GM12878 (cell line): ENCODE measurements around the gene BSCL2. TPM values are rescaled to one million over a fixed set of nuclear protein-coding genes. Genes with fewer than 3 reads are reported as not detected.
"Not testable (repeated sequence)": the region's sequence is repeated elsewhere in the genome, so short reads cannot be mapped to it uniquely, and the experiment has no call there.

Experiments used
- ATAC-seq: fragments of 200-7000 bp; cut with Tn5 transposase; 3 replicates; pipeline ENCODE4 v1.9.1; 2020; ENCODE audit warnings: mild to moderate bottlenecking, moderate library complexity
- BruUV-seq: library from RNA; stranded (reverse); fragments of 400-500 nt; replicated peaks from 2 replicates; lab custom pipeline; 2021; lab: Mats Ljungman, UMichigan
- CTCF ChIA-PET: fragments of 300-600 bp; sonication (Branson Sonifier 250); formaldehyde crosslinking; extraction: SDS; loops from one replicate; lab custom pipeline; 2021; ENCODE audit warnings: inconsistent platforms; lab: Yijun Ruan, JAX
- POLR2A ChIA-PET: fragments of 350-600 bp; formaldehyde crosslinking; extraction: SDS; loops from one replicate; lab custom pipeline; 2021; ENCODE audit warnings: inconsistent platforms; lab: Charles Lee
- RAD21 ChIA-PET: fragments of 300-600 bp; sonication (Branson Sonifier 250); formaldehyde crosslinking; loops from one replicate; lab custom pipeline; 2023; ENCODE audit warnings: antibody characterized with exemption; ENCODE audit not compliant: unreplicated experiment; lab: Charles Lee
- SMC1A ChIA-PET: fragments of 300-600 bp; sonication (Branson Sonifier 250); formaldehyde crosslinking; loops from one replicate; lab custom pipeline; 2023; ENCODE audit not compliant: unreplicated experiment, uncharacterized antibody; lab: Charles Lee
- DNase-seq: peaks from one replicate; pipeline ENCODE4 v3.0.0-alpha.2; 2011; ENCODE audit warnings: low read depth, low spot score
- FAIRE-seq: peaks from 3 replicates; lab custom pipeline; 2011; peaks lifted over from hg19 to GRCh38; lab: Jason Lieb, UNC
- H2AFZ ChIP-seq: 2 replicates; pipeline ENCODE4 v1.6.0; 2011; ENCODE audit warnings: low read depth, low read length, control low read depth; ENCODE audit not compliant: control insufficient read depth
- H3K27ac ChIP-seq: 2 replicates; pipeline ENCODE4 v1.5.1; 2011; ENCODE audit warnings: control low read depth; ENCODE audit not compliant: control insufficient read depth, insufficient read depth
- H3K27me3 ChIP-seq, 2 experiments: replicated peaks in 1 of 2; 2 replicates each; pipeline versions ENCODE4 v1.6.0 to v1.6.1; 2011; ENCODE audit warnings: low read length in 1 of 2; ENCODE audit not compliant: control insufficient read depth in 2 of 2, insufficient read depth in 2 of 2
- H3K36me3 ChIP-seq, 2 experiments: 2 replicates each; pipeline ENCODE4 v1.5.1; 2011; ENCODE audit warnings: low read length in 1 of 2; ENCODE audit not compliant: control insufficient read depth in 2 of 2, insufficient read depth in 2 of 2
- H3K4me1 ChIP-seq: 2 replicates; pipeline ENCODE4 v1.6.1; 2011; ENCODE audit warnings: mild to moderate bottlenecking, low read length, moderate library complexity, mixed read lengths; ENCODE audit not compliant: control insufficient read depth, insufficient read depth
- H3K4me2 ChIP-seq: 2 replicates; pipeline ENCODE4 v1.6.0; 2011; ENCODE audit warnings: control low read depth; ENCODE audit not compliant: control insufficient read depth, insufficient read depth
- H3K4me3 ChIP-seq: fragments of 200-600 bp; sonication (generic); 2 replicates; pipeline ENCODE4 v1.5.1; 2016
- H3K79me2 ChIP-seq: 2 replicates; pipeline ENCODE4 v1.6.0; 2011; ENCODE audit warnings: low read length; ENCODE audit not compliant: control insufficient read depth, insufficient read depth
- H3K9ac ChIP-seq: 2 replicates; pipeline ENCODE4 v1.8.0; 2011; ENCODE audit warnings: low read length, control low read depth, mixed read lengths; ENCODE audit not compliant: control insufficient read depth, insufficient read depth
- H3K9me3 ChIP-seq: replicated peaks from 3 replicates; pipeline ENCODE4 v1.5.1; 2011; ENCODE audit warnings: mild to moderate bottlenecking, low read length; ENCODE audit not compliant: control insufficient read depth, insufficient read depth
- H4K20me1 ChIP-seq: 2 replicates; pipeline ENCODE4 v1.6.0; 2011; ENCODE audit not compliant: control insufficient read depth, insufficient read depth
- FOXK2 ChIP-seq: fragments of 450-650 bp; IDR thresholded peaks from 2 replicates; pipeline ENCODE4 v1.6.1; 2017; ENCODE audit warnings: mild to moderate bottlenecking, moderate library complexity
- HDAC6 ChIP-seq: fragments of 200-600 bp; sonication (generic); IDR thresholded peaks from one replicate; pipeline ENCODE4 v1.8.0; 2017; ENCODE audit warnings: antibody characterized with exemption; ENCODE audit not compliant: unreplicated experiment
- NFXL1 ChIP-seq: fragments of 450-650 bp; IDR thresholded peaks from 2 replicates; pipeline ENCODE4 v1.6.1; 2017; ENCODE audit warnings: antibody characterized with exemption, mild to moderate bottlenecking, borderline replicate concordance
- WGBS: methylation state at CpG from one replicate; pipeline ENCODE4 v1.1.6; 2016; ENCODE audit warnings: low lambda C conversion rate; ENCODE audit not compliant: insufficient replicate concordance, insufficient coverage; ENCODE audit errors: missing lambda C conversion rate; 5-methylcytosine and 5-hydroxymethylcytosine counted together
- in situ Hi-C: fragments of 300-500 bp; cut with MboI; formaldehyde crosslinking; loops from 9 replicates; pipeline ENCODE4 v1.14.3; 2018; ENCODE audit warnings: mixed read lengths
- intact Hi-C: fragments of 100-400 bp; cut with micrococcal nuclease; formaldehyde crosslinking; loops from one replicate; pipeline ENCODE4 v1.14.2; 2022; ENCODE audit not compliant: unreplicated experiment
- polyA plus RNA-seq, 11 experiments: library from polyadenylated mRNA; depleted of rRNA in 4 of 11; unstranded in 6 of 11; stranded (reverse) in 5 of 11; fragments of >200 nt; fragmentation: Nextera tagmentation in 4 of 11; fragmentation: Illumina TruSeq in 1 of 11; extraction: Ambion mirVana in 4 of 11; extraction: Trizol in 1 of 11; gene quantifications; 1 replicate in 1 of 11; 2 replicates in 10 of 11; pipeline versions ENCODE4 v1.2.1 to v1.2.3, GENCODE V29; 2011 to 2016; ENCODE audit warnings: inconsistent platforms in 2 of 11, missing spikeins in 2 of 11, low read depth in 1 of 11
- total RNA-seq, 4 experiments: library from RNA; depleted of rRNA in 3 of 4; stranded (reverse); fragments of >200 nt in 3 of 4; fragmentation: Illumina TruSeq in 1 of 4; extraction: Trizol in 1 of 4; gene quantifications; 2 replicates each; pipeline versions ENCODE4 v1.2.1 to v1.2.3, GENCODE V29; 2013 to 2021
- TF ChIP-seq, protein P1 (sequence below): fragments of 450-650 bp; IDR thresholded peaks from 2 replicates; pipeline ENCODE4 v1.6.1; 2016; ENCODE audit warnings: mild to moderate bottlenecking

Gene BSCL2
- total and polyA plus RNA-seq, 10 of the 15 experiments (the other 5 are each of a cell fraction or from before 2014, with no cell fraction given) = 12.3 to 57.9 (median 21.8) TPM

DNA sequence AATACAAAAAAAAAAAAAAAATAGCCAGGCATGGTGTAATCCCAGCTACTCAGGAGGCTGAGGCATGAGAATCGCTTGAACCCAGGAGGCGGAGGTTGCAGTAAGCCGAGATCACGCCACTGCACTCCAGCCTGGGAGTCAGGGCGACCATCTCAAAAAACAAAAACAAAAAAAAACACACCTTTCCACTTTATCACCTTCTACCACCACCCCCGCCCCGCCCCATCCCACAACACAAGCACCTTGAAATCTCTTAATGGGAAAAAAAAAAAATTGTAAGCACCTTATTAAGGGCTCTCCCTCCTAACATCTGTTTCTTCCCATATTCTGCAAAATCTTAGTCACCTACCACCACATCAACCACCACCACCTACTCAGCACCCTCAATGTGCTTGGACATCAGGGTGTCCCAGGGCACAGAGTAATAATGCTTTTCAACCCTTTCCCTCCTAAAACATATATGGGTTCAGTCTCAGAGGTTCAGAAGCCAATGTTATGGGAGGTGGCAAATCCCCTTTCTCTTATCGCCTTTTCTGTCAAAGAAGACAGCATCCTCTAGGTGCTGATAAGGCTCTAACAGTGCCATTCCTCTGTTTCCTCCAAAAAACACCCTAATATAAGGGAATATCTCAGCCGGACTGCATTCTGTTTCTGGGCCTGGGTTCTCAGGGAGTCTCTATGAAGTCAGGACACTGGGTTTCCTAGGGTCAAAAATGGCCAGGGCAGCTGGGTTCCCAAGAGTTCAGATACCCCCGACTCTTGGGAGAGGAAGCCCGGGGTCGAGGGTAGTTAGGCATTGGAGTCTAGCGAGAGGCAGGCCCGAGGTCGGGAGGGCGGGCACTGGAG is 54.8 kb downstream of the BSCL2 start:
- BruUV-seq = TSS peak; percentile 85
- Histone ChIP-seq H3K9me3 (no peaks in the 10 kb centered on the region), H2AFZ (peak overlapping the region; percentile 82), H3K27ac (peak overlapping the region; percentile 93), H3K4me3 (peak overlapping the region; percentile 98), H3K79me2 (peaks cover 23% of the 10 kb centered on the region), H3K4me2 (peak overlapping the region; percentile 83), H3K4me1 (peaks cover 6% of the 10 kb centered on the region), H3K27me3 (no peaks in the 10 kb centered on the region), H4K20me1 (no peaks in the 10 kb centered on the region; the same call in 1 of the 2 replicates), H3K36me3 (peaks cover 5 to 13% of the 10 kb centered on the region in 2 experiments; a peak in 2 of 4 replicates), H3K9ac (peak overlapping the region; percentile 97)
- ChIA-PET RAD21 (interaction anchor here (1.0 to 1.4 kb wide), 3 partner anchors 12 to 60 kb away, joined by 4 to 26 read pairs (median 5); partner anchors contain the start of genes B3GAT3, C11orf98 and CSKMT), CTCF (interaction anchor here (1.0 kb wide), 2 partner anchors 13 to 61 kb away, joined by 3 to 4 read pairs; partner anchors contain the start of genes C11orf98, CSKMT and TUT1), SMC1A (interaction anchor here (1.0 to 5.0 kb wide), 4 partner anchors 12 to 75 kb away, joined by 3 to 41 read pairs (median 4); partner anchors contain the start of genes C11orf98, CSKMT, HNRNPUL2 and TTC9C), POLR2A (interaction anchor here (0.7 to 14.6 kb wide), 12 partner anchors 11 to 206 kb away, joined by 3 to 295 read pairs (median 4); partner anchors contain the start of genes B3GAT3, C11orf98, CSKMT and HNRNPUL2)
- ATAC-seq (peak; percentile 16), DNase-seq (no peak), FAIRE-seq (no peak)
- 14% methylated on average over 16 of the region's 16 CpGs for WGBS
- in situ Hi-C loops = no loop called here
- intact Hi-C loops = loop anchor here (1.0 kb wide), 1 partner anchor 12 kb away; no protein-coding TSS in a partner anchor
- TF ChIP-seq HDAC6 (no peak), FOXK2 (no peak), NFXL1 (no peak)
- TF ChIP-seq, protein P1, sequence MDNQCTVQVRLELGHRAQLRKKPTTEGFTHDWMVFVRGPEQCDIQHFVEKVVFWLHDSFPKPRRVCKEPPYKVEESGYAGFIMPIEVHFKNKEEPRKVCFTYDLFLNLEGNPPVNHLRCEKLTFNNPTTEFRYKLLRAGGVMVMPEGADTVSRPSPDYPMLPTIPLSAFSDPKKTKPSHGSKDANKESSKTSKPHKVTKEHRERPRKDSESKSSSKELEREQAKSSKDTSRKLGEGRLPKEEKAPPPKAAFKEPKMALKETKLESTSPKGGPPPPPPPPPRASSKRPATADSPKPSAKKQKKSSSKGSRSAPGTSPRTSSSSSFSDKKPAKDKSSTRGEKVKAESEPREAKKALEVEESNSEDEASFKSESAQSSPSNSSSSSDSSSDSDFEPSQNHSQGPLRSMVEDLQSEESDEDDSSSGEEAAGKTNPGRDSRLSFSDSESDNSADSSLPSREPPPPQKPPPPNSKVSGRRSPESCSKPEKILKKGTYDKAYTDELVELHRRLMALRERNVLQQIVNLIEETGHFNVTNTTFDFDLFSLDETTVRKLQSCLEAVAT = 0 out of 2 replicates have a peak, but pooled peaks have one; percentile 26

DNA sequence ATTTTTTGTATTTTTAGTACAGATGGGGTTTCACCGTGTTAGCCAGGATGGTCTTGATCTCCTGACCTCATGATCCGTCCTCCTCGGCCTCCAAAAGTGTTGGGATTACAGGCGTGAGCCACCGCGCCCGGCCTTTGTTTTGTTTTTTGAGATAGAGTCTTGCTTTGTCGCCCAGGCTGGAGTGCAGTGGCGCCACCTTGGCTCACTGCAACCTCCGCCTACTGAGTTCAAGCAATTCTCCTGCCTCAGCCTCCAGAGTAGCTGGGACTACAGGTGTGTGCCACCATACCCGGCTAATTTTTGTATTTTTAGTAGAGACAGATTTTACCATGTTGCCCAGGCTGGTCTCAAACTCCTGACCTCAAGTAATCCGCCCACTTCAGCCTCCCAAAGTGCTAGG is 56.9 kb downstream of the BSCL2 start:
- POLR2A ChIA-PET = interaction anchor here (1.0 to 14.6 kb wide), 3 partner anchors 20 to 73 kb away, joined by 3 to 295 read pairs (median 4); partner anchors contain the start of genes C11orf98, CSKMT, LBHD1 and UQCC3
- FAIRE-seq, H3K4me1 ChIP-seq, H2AFZ ChIP-seq, H3K9me3 ChIP-seq, DNase-seq, intact Hi-C loops, H3K27ac ChIP-seq, BruUV-seq, H3K9ac ChIP-seq, H3K4me2 ChIP-seq, H3K27me3 ChIP-seq, ATAC-seq, H4K20me1 ChIP-seq, in situ Hi-C loops, H3K4me3 ChIP-seq: not testable (repeated sequence)
- 91% methylated on average over 12 of the region's 12 CpGs for WGBS
- Histone ChIP-seq H3K36me3 (peaks cover 5 to 13% of the 10 kb centered on the region in 2 experiments; a peak in 3 of 4 replicates), H3K79me2 (peaks cover 35% of the 10 kb centered on the region)
- CTCF ChIA-PET = interaction anchor here (1.0 to 1.2 kb wide), 4 partner anchors 24 to 226 kb away, joined by 3 to 4 read pairs (median 4); no protein-coding TSS in a partner anchor
- SMC1A ChIA-PET = interaction anchor here (0.6 to 1.6 kb wide), 4 partner anchors 14 to 70 kb away, joined by 3 to 6 read pairs (median 4); partner anchors contain the start of genes C11orf98, LBHD1, TUT1 and UQCC3
- RAD21 ChIA-PET = interaction anchor here (1.1 to 1.3 kb wide), 2 partner anchors 22 to 226 kb away, joined by 3 to 4 read pairs; partner anchors contain the start of genes LBHD1 and UQCC3
